Measurements from ENCODE around the gene ITGB2.

The ITGB2 gene

GRCh38 chr21:44955141-44955797, 34.6 kb upstream of the ITGB2 start:
- H3K27me3 ChIP-seq (ENCODE audit: control insufficient read depth, low read length): no peaks in the 10 kb centered on the region
- peaks cover 14% of the 10 kb centered on the region; the same call in 1 of the 2 replicates for H4K20me1 ChIP-seq (ENCODE audit: control insufficient read depth, insufficient read depth, low read depth, low read length)
- no peaks in the 10 kb centered on the region for H3K4me1 ChIP-seq (ENCODE audit: control insufficient read depth, low read length)
- H3K79me2 ChIP-seq (ENCODE audit: control insufficient read depth, low read length): peaks cover 53% of the 10 kb centered on the region
- no peaks in the 10 kb centered on the region for H3K9me3 ChIP-seq (ENCODE audit: control insufficient read depth, insufficient read depth, low read length)
- no peak for TF ChIP-seq CTCF (IDR thresholded peaks at IDR 0.05; ENCODE audit: low read depth, low read length, poor library complexity, severe bottlenecking)
- no peak for TF ChIP-seq EZH2phosphoT487 (IDR thresholded peaks at IDR 0.05; ENCODE audit: borderline replicate concordance, low read length)
- no peaks in the 10 kb centered on the region for H3K9me2 ChIP-seq (replicated peaks; ENCODE audit: control insufficient read depth, low read length)
- no peak overlapping the region for H3K4me3 ChIP-seq (ENCODE audit: low read length)
- no peak overlapping the region for H3K27ac ChIP-seq (ENCODE audit: low read depth, low read length)
- no peak overlapping the region for H3K4me2 ChIP-seq (ENCODE audit: low read length)
- no peaks in the 10 kb centered on the region for H3F3A ChIP-seq (ENCODE audit: control insufficient read depth, insufficient read depth)
- H3K36me3 ChIP-seq (ENCODE audit: control insufficient read depth, low read length): peaks cover 43% of the 10 kb centered on the region

- no peak overlapping the region for H3K4me3 ChIP-seq (ENCODE audit: low read length)
- no peaks in the 10 kb centered on the region for H3K4me1 ChIP-seq (ENCODE audit: control insufficient read depth, low read length)
- no peaks in the 10 kb centered on the region for H3K9me3 ChIP-seq (ENCODE audit: control insufficient read depth, insufficient read depth, low read length)
- peaks cover 22% of the 10 kb centered on the region; the same call in 1 of the 2 replicates for H4K20me1 ChIP-seq (ENCODE audit: control insufficient read depth, insufficient read depth, low read depth, low read length)
- H3F3A ChIP-seq (ENCODE audit: control insufficient read depth, insufficient read depth): no peaks in the 10 kb centered on the region
- peaks cover 37% of the 10 kb centered on the region for H3K36me3 ChIP-seq (ENCODE audit: control insufficient read depth, low read length)
- H3K79me2 ChIP-seq (ENCODE audit: control insufficient read depth, low read length): peaks cover 61% of the 10 kb centered on the region
- no peaks in the 10 kb centered on the region for H3K9me2 ChIP-seq (replicated peaks; ENCODE audit: control insufficient read depth, low read length)
- H3K27me3 ChIP-seq (ENCODE audit: control insufficient read depth, low read length): no peaks in the 10 kb centered on the region
- H3K4me2 ChIP-seq (ENCODE audit: low read length): no peak overlapping the region
- H3K27ac ChIP-seq (ENCODE audit: low read depth, low read length): no peak overlapping the region
- no peak for TF ChIP-seq EZH2phosphoT487 (IDR thresholded peaks at IDR 0.05; ENCODE audit: borderline replicate concordance, low read length)
- no peak for TF ChIP-seq CTCF (IDR thresholded peaks at IDR 0.05; ENCODE audit: low read depth, low read length, poor library complexity, severe bottlenecking)
These were observed 33.6 kb upstream of the ITGB2 start for GRCh38 chr21:44954281-44954771.

GRCh38 chr21:44953628-44954021, 32.9 kb upstream of the ITGB2 start:
- H3K79me2 ChIP-seq (ENCODE audit: control insufficient read depth, low read length): peaks cover 68% of the 10 kb centered on the region

More at GRCh38 chr21:44953628-44954021, 32.9 kb upstream of the ITGB2 start:
- H3K36me3 ChIP-seq (ENCODE audit: control insufficient read depth, low read length): peaks cover 37% of the 10 kb centered on the region
- H3K4me2 ChIP-seq (ENCODE audit: low read length): no peak overlapping the region
- H3K27ac ChIP-seq (ENCODE audit: low read depth, low read length): no peak overlapping the region
- no peak overlapping the region for H3K4me3 ChIP-seq (ENCODE audit: low read length)
- TF ChIP-seq EZH2phosphoT487 (IDR thresholded peaks at IDR 0.05; ENCODE audit: borderline replicate concordance, low read length): no peak
- no peak for TF ChIP-seq CTCF (IDR thresholded peaks at IDR 0.05; ENCODE audit: low read depth, low read length, poor library complexity, severe bottlenecking)
- H4K20me1 ChIP-seq (ENCODE audit: control insufficient read depth, insufficient read depth, low read depth, low read length): peaks cover 22% of the 10 kb centered on the region; the same call in 1 of the 2 replicates
- no peaks in the 10 kb centered on the region for H3F3A ChIP-seq (ENCODE audit: control insufficient read depth, insufficient read depth)
- no peaks in the 10 kb centered on the region for H3K9me3 ChIP-seq (ENCODE audit: control insufficient read depth, insufficient read depth, low read length)
- no peaks in the 10 kb centered on the region for H3K9me2 ChIP-seq (replicated peaks; ENCODE audit: control insufficient read depth, low read length)
- no peaks in the 10 kb centered on the region for H3K4me1 ChIP-seq (ENCODE audit: control insufficient read depth, low read length)
- no peaks in the 10 kb centered on the region for H3K27me3 ChIP-seq (ENCODE audit: control insufficient read depth, low read length)

Data from DOHH2 (cell line).